Thyroid gland (tissue), 4 donors: ENCODE data around the gene PODN. TPM values are rescaled to one million over a fixed set of nuclear protein-coding genes. Genes with fewer than 3 reads are reported as not detected.

Experiments used
- DNase-seq, 2 donors: peaks; one replicate each; pipeline ENCODE4 v3.0.0-alpha.2; 2019
- H3K27ac ChIP-seq, 3 donors: fragments of 200-600 bp; sonication (generic); 1 replicate in 2 of 3; 2 replicates in 1 of 3; pipeline ENCODE4 v1.5.1; 2016 to 2019; ENCODE audit warnings: mild to moderate bottlenecking in 1 of 3, moderate library complexity in 1 of 3
- H3K27me3 ChIP-seq: fragments of 200-600 bp; sonication (generic); one replicate; pipeline ENCODE4 v1.5.1; 2019
- H3K36me3 ChIP-seq, 2 donors: fragments of 200-600 bp; sonication (generic); one replicate each; pipeline ENCODE4 v1.5.1; 2016 to 2019
- H3K4me1 ChIP-seq, 2 donors: fragments of 200-600 bp; sonication (generic); one replicate each; pipeline ENCODE4 v1.5.1; 2017 to 2019
- H3K4me3 ChIP-seq, 3 donors: fragments of 200-600 bp; sonication (generic); replicated peaks in 1 of 3; 1 replicate in 2 of 3; 2 replicates in 1 of 3; pipeline ENCODE4 v1.5.1; 2016; ENCODE audit warnings: mild to moderate bottlenecking in 1 of 3
- H3K9me3 ChIP-seq: fragments of 200-600 bp; sonication (generic); one replicate; pipeline ENCODE4 v1.5.1; 2017
- POLR2A ChIP-seq, 2 donors: fragments of 450-650 bp; IDR thresholded peaks; one replicate each; pipeline ENCODE4 v1.6.1; 2017; ENCODE audit warnings: antibody characterized with exemption in 2 of 2, mild to moderate bottlenecking in 2 of 2, moderate library complexity in 1 of 2
- WGBS, 2 donors: methylation state at CpG; one replicate each; pipeline ENCODE4 v1.1.5; 2017; 5-methylcytosine and 5-hydroxymethylcytosine counted together
- intact Hi-C: fragments of 100-400 bp; cut with DNase I; formaldehyde crosslinking; loops from one replicate; pipeline ENCODE4 v1.15.1; 2023
- total RNA-seq, 4 donors: library from RNA; depleted of rRNA; stranded (reverse); fragments of >200 nt; gene quantifications; one replicate each; pipeline ENCODE4 v1.2.3, GENCODE V29; 2016
- TF ChIP-seq, protein P1 (sequence below), 6 experiments: fragments of 200-600 bp in 3 of 6; fragments of 450-650 bp in 3 of 6; sonication (generic) in 3 of 6; IDR thresholded peaks; one replicate each; pipeline ENCODE4 v1.5.1; 2016 to 2019; ENCODE audit warnings: antibody characterized with exemption in 6 of 6, mild to moderate bottlenecking in 2 of 6, inconsistent platforms in 1 of 6, moderate library complexity in 1 of 6

PODN gene
- total RNA-seq, 4 donors from 2014 or later: 80.8 to 125 (median 101) TPM

DNA sequence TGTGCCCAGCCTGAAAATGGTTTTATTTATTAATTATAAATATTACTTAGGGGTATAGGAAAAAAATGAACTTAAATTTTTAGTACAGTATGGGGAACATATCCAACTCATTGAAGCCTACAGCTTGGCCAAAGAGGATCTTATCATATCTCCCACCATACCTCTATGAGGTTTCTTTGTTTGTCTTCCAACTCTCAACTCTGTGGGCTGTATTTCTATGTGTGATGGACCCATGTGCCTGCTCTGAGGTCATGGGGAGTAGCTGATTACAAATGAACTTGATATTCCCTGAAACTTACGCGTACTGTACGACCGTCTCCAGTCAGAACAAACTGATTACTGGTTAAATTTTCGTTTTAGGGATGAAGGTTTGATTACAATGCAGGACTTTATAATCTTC is 41.4 kb upstream of the PODN start:
- no peaks in the 10 kb centered on the region for H3K9me3 ChIP-seq

DNA sequence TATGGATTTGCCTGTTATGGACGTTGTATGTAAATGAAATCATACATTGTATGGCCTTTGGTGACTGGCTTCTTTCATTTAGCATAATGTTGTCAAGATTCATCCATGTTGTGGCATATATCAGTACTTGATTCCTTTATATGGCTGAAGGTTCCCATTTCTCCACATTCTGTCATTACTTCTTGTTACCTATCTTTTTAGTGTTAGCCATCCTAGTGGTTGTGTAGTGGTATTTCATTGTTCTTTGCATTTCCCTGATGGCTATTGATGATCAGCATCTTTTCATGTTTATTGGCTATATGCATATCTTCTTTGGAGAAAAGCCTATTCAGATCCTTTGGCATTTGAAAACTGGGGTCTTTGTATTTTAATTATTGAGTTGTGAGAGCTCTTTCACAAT is 39.8 kb upstream of the PODN start:
- no peak overlapping the region for H3K4me3 ChIP-seq
- no peaks in the 10 kb centered on the region for H3K9me3 ChIP-seq
- 97% methylated on average over 1 of the region's 1 CpG for WGBS, 2 donors
- intact Hi-C loops: no loop called here
- DNase-seq: no peak
- H3K27me3 ChIP-seq: no peaks in the 10 kb centered on the region
- H3K4me1 ChIP-seq: peaks cover 0 to 10% of the 10 kb centered on the region in 2 donors
- TF ChIP-seq, protein P1, sequence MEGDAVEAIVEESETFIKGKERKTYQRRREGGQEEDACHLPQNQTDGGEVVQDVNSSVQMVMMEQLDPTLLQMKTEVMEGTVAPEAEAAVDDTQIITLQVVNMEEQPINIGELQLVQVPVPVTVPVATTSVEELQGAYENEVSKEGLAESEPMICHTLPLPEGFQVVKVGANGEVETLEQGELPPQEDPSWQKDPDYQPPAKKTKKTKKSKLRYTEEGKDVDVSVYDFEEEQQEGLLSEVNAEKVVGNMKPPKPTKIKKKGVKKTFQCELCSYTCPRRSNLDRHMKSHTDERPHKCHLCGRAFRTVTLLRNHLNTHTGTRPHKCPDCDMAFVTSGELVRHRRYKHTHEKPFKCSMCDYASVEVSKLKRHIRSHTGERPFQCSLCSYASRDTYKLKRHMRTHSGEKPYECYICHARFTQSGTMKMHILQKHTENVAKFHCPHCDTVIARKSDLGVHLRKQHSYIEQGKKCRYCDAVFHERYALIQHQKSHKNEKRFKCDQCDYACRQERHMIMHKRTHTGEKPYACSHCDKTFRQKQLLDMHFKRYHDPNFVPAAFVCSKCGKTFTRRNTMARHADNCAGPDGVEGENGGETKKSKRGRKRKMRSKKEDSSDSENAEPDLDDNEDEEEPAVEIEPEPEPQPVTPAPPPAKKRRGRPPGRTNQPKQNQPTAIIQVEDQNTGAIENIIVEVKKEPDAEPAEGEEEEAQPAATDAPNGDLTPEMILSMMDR (IDR thresholded peaks at IDR 0.05): no peak
- TF ChIP-seq POLR2A (IDR thresholded peaks at IDR 0.05): no peak
- H3K36me3 ChIP-seq: no peaks in the 10 kb centered on the region
- H3K27ac ChIP-seq: no peak overlapping the region

More for the DNA sequence above, 41.4 kb upstream of the PODN start:
- H3K4me3 ChIP-seq: no peak overlapping the region
- WGBS, 2 donors: 94 to 98% methylated on average over 5 of the region's 5 CpGs
- TF ChIP-seq, protein P1 (IDR thresholded peaks at IDR 0.05): no peak
- H3K27me3 ChIP-seq: no peaks in the 10 kb centered on the region
- no peak for DNase-seq
- no peaks in the 10 kb centered on the region for H3K36me3 ChIP-seq
- H3K4me1 ChIP-seq: peaks cover 5 to 22% of the 10 kb centered on the region in 2 donors
- no peak overlapping the region for H3K27ac ChIP-seq
- intact Hi-C loops: no loop called here

DNA sequence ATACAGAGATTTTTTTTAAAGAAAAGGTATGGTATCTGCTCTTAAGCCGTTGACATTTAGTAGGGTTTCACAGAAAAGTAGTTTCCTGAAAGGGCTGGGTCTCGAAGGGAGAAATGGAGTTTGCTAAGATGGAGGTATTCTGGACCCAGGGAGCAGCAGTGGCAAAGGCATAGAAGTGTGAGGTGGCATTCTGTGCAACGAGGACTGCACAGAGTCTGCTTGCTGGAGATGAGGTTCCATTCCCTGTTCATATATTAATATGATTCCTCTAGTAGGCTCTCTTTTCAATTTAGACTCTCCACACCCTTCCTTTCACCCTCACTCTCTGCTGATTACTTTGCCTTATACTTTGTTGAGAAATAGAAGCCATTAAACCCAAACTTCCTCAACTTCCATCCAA is 38.5 kb upstream of the PODN start:
- Histone ChIP-seq H3K27ac (no peak overlapping the region), H3K4me3 (no peak overlapping the region)

DNA sequence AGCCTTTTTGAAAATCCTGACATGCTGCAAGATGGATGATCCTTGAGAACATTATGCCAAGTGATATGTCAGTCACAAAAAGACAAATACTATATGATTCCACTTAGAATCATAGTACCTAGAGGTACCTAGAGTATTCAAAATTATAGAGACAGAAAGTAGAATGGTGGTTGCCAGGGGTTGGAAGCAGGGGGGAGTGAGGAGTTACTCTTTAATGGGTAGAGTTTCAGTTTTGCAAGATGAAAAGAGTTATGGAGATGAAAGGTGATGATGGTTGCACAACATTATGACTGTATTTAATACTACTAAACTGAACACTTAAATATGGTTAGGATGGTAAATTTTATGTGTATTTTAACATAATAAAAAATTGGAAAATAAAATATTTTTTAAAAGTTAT is 37.9 kb upstream of the PODN start:
- Histone ChIP-seq H3K4me3 (no peak overlapping the region), H3K9me3 (no peaks in the 10 kb centered on the region), H3K36me3 (no peaks in the 10 kb centered on the region), H3K4me1 (peaks cover 0 to 10% of the 10 kb centered on the region in 2 donors), H3K27me3 (no peaks in the 10 kb centered on the region), H3K27ac (no peak overlapping the region)
- intact Hi-C loops: no loop called here
- DNase-seq: no peak
- TF ChIP-seq, protein P1 (IDR thresholded peaks at IDR 0.05): no peak
- TF ChIP-seq POLR2A (IDR thresholded peaks at IDR 0.05): no peak

More for the DNA sequence above, 38.5 kb upstream of the PODN start:
- WGBS, 2 donors: 80% methylated on average over 3 of the region's 3 CpGs
- H3K36me3 ChIP-seq: no peaks in the 10 kb centered on the region
- no peak for DNase-seq
- H3K9me3 ChIP-seq: no peaks in the 10 kb centered on the region
- TF ChIP-seq, protein P1 (IDR thresholded peaks at IDR 0.05): no peak
- TF ChIP-seq POLR2A (IDR thresholded peaks at IDR 0.05): no peak
- intact Hi-C loops: no loop called here
- H3K27me3 ChIP-seq: no peaks in the 10 kb centered on the region
- peaks cover 0 to 10% of the 10 kb centered on the region in 2 donors for H3K4me1 ChIP-seq

DNA sequence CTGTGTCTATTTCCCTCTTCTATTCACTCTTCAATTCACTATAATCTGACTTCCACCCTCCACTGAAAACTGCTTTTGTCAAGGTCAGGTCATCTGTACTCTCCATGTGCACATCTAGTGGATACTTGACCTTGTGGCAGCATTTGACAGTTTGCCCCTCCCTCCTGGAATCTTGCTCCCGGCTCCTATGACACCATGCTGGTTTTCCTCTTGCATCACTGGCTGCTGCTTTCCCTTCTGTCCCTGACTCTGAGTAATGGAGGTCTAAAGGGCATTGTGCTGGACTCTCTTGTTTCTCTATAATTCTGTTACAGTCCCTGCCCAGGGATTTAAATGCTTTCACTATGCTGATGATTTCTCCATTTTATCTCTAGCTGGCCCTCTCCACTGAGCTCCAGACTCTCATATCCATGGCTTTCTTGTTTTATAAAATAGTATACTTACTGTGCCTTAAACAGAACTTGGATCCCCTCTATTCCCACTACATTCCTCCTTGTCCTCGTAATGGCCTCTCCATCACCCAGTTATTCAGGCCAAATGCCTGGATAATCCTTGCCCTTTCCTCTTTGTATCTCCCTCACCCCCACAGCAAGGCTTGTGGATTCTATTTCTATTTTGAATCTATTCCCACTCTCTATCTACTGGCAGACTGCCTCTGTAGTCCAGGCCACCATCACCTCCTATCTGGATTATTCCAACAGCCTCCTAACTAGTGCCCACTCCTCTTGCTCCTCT is 36.8 kb upstream of the PODN start:
- H3K4me1 ChIP-seq: peaks cover 0 to 10% of the 10 kb centered on the region in 2 donors
- peak overlapping the region in 2 of 3 donors; percentile 34 to 52 for H3K27ac ChIP-seq
- no peak overlapping the region for H3K4me3 ChIP-seq
- no peak for TF ChIP-seq POLR2A (IDR thresholded peaks at IDR 0.05)
- TF ChIP-seq, protein P1 (IDR thresholded peaks at IDR 0.05): no peak
- 66 to 68% methylated on average over 2 of the region's 2 CpGs for WGBS, 2 donors
- DNase-seq: peak; percentile 6 to 17
- H3K9me3 ChIP-seq: no peaks in the 10 kb centered on the region
- intact Hi-C loops: no loop called here
- H3K36me3 ChIP-seq: peaks cover 0 to 7% of the 10 kb centered on the region in 2 donors
- H3K27me3 ChIP-seq: no peaks in the 10 kb centered on the region
